ENCODE data around the gene GPI.
"Not testable (repeated sequence)": the region's sequence is repeated elsewhere in the genome, so short reads cannot be mapped to it uniquely, and the experiment has no call there.

Gene GPI

DNA sequence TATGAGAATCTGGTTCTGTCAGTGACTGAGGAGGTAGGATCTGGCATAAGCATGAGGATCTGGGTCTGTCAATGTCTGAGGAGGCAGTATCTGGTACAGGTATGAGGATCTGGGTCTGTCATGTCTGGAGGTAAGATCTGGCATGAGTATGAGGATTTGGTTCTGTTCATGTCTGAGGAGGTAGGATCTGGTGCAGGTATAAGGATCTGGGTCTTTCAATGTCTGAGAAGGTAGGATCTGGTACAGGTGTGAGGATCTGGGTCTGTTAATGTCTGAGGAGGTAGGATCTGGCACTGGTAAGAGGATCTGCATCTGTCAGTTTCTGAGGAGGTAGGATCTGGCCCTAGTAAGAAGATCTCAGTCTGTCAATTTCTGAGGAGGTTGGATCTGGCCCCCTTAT is 26.8 kb downstream of the GPI start:
- peak; percentile 87 for FAIRE-seq
- DNase-seq (ENCODE audit: insufficient read length, low spot score): no peak
- TF ChIP-seq SPI1 (IDR thresholded peaks at IDR 0.05; ENCODE audit: low read depth, low read length): no peak
- no peak for TF ChIP-seq TAF1 (IDR thresholded peaks at IDR 0.05; ENCODE audit: low read depth, low read length)
- TF ChIP-seq PAX5 (IDR thresholded peaks at IDR 0.05; ENCODE audit: insufficient read depth, low read length, severe bottlenecking): no peak
- TF ChIP-seq POLR2A (IDR thresholded peaks at IDR 0.05; ENCODE audit: low read depth, low read length): no peak
- TF ChIP-seq POLR2AphosphoS5 (IDR thresholded peaks at IDR 0.05; ENCODE audit: low read depth, low read length): no peak
- no peak for TF ChIP-seq POU2F2 (IDR thresholded peaks at IDR 0.05; ENCODE audit: low read depth, low read length)

DNA sequence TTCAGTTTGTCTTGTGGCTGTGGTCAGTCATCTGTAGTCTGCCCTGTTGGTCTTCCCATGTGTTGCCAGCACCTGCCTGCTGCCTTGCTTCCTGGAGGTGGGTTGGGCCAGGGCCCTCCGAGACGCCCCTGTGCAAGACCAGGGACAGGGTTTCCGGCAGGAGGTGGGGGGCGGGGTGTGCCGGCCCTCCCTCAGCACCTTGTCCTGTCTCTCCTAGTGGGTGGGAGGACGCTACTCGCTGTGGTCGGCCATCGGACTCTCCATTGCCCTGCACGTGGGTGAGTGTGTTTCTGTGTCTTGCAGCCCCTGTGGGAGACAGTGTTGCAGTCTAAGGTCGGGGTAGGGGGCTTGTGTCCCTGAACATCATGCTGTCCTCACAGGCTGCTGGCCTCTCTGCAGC is 28.0 kb downstream of the GPI start:
- TF ChIP-seq POLR2AphosphoS5 (IDR thresholded peaks at IDR 0.05; ENCODE audit: low read depth, low read length) (no peak), POLR2A (IDR thresholded peaks at IDR 0.05; ENCODE audit: low read depth, low read length) (no peak), PAX5 (IDR thresholded peaks at IDR 0.05; ENCODE audit: insufficient read depth, low read length, severe bottlenecking) (no peak), POU2F2 (IDR thresholded peaks at IDR 0.05; ENCODE audit: low read depth, low read length) (no peak)
- FAIRE-seq (no peak), DNase-seq (ENCODE audit: insufficient read length, low spot score) (no peak)

DNA sequence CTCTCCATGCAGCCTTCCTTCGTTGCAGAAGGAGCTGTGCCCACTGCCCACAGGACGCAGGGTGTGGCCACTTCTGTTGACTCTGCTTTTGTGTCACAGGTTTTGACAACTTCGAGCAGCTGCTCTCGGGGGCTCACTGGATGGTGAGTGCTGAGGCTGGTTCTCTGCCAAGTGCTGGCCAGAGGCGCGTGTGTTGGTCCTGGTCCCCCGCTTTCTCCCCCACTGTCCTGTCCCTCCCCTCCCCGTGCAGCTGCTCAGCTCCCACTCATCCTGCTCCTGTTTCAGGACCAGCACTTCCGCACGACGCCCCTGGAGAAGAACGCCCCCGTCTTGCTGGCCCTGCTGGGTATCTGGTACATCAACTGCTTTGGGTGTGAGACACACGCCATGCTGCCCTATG is 28.6 kb downstream of the GPI start:
- no peak for DNase-seq (ENCODE audit: insufficient read length, low spot score)
- FAIRE-seq: no peak
- TF ChIP-seq PAX5 (IDR thresholded peaks at IDR 0.05; ENCODE audit: insufficient read depth, low read length, severe bottlenecking): no peak
- TF ChIP-seq TAF1 (IDR thresholded peaks at IDR 0.05; ENCODE audit: low read depth, low read length): no peak
- no peak for TF ChIP-seq SPI1 (IDR thresholded peaks at IDR 0.05; ENCODE audit: low read depth, low read length)
- TF ChIP-seq POU2F2 (IDR thresholded peaks at IDR 0.05; ENCODE audit: low read depth, low read length): no peak
- no peak for TF ChIP-seq POLR2A (IDR thresholded peaks at IDR 0.05; ENCODE audit: low read depth, low read length)
- TF ChIP-seq POLR2AphosphoS5 (IDR thresholded peaks at IDR 0.05; ENCODE audit: low read depth, low read length): no peak

DNA sequence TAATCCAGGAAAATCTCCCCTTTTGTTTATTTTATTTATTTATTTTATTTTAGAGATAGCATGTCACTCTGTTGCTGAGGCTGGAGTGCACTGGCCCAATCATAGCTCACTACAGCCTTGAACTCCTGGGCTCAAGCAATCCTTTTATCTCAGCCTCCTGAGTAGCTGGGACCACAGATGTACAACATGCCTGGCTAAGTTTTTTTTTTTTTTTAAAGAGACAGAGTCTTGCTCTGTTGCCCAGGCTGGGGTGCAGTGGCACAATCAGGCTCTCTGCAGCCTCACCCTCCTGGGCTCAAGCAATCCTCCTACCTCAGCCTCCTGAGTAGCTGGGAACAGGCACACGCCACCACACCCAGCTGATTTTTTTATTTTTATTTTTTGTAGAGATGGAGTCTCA is 32.9 kb downstream of the GPI start:
- FAIRE-seq: no peak
- DNase-seq (ENCODE audit: insufficient read length, low spot score): no peak
- no peak for TF ChIP-seq POLR2AphosphoS5 (IDR thresholded peaks at IDR 0.05; ENCODE audit: low read depth, low read length)
- TF ChIP-seq POLR2A (IDR thresholded peaks at IDR 0.05; ENCODE audit: low read depth, low read length): no peak
- TF ChIP-seq SPI1 (IDR thresholded peaks at IDR 0.05; ENCODE audit: low read depth, low read length): no peak
- TF ChIP-seq POU2F2 (IDR thresholded peaks at IDR 0.05; ENCODE audit: low read depth, low read length): no peak
- no peak for TF ChIP-seq TAF1 (IDR thresholded peaks at IDR 0.05; ENCODE audit: low read depth, low read length)
- no peak for TF ChIP-seq PAX5 (IDR thresholded peaks at IDR 0.05; ENCODE audit: insufficient read depth, low read length, severe bottlenecking)

DNA sequence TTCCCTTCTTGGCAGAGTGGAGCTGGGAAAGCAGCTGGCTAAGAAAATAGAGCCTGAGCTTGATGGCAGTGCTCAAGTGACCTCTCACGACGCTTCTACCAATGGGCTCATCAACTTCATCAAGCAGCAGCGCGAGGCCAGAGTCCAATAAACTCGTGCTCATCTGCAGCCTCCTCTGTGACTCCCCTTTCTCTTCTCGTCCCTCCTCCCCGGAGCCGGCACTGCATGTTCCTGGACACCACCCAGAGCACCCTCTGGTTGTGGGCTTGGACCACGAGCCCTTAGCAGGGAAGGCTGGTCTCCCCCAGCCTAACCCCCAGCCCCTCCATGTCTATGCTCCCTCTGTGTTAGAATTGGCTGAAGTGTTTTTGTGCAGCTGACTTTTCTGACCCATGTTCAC is 34.9 kb downstream of the GPI start:
- TF ChIP-seq POU2F2 (IDR thresholded peaks at IDR 0.05; ENCODE audit: low read depth, low read length): no peak
- no peak for TF ChIP-seq POLR2A (IDR thresholded peaks at IDR 0.05; ENCODE audit: low read depth, low read length)
- no peak for TF ChIP-seq POLR2AphosphoS5 (IDR thresholded peaks at IDR 0.05; ENCODE audit: low read depth, low read length)
- no peak for TF ChIP-seq SPI1 (IDR thresholded peaks at IDR 0.05; ENCODE audit: low read depth, low read length)
- no peak for DNase-seq (ENCODE audit: insufficient read length, low spot score)
- FAIRE-seq: no peak

DNA sequence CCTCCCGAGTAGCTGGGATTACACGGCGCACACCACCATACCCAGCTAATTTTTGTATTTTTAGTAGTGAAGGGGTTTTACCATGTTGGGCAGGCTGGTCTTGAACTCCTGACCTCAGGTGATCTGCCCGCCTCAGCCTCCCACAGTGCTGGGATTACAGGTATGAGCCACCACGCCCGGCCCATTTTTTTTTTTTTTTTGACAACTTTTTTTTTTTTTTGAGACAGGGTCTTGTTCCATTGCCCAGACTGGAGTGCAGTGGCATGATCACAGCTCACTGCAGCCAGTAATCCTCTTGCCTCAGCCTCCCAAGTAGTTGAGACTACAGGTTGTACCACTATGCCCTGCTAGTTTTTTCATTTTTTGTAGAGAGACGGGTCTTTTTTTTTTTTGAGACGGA is 35.8 kb downstream of the GPI start:
- FAIRE-seq; DNase-seq (ENCODE audit: insufficient read length, low spot score): not testable (repeated sequence)

DNA sequence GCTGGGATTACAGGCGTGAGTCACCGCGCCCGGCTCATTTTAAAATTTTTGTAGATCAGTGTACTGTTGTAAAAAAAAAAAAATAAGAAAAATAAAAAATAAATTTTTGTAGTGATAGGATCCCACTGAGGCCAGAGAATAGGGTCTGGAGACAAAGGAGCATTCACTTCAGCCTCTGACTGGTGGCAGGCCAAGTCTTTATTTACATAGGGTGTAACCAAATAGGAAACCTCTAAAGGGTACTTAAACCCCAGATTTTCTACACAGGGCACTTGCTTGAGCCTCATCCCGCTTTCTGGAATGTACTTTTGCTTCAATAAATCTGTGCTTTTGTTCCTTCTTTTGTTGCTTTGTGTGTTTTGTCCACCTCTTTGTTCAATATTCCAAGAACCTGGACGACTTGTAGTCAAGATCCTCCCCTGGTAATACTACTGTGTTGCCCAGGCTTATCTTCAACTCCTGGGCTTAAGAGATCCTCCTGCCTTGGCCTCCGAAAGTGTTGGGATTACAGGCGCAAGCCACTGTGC is 37.1 kb downstream of the GPI start:
- no peak for FAIRE-seq
- no peak for DNase-seq (ENCODE audit: insufficient read length, low spot score)
- TF ChIP-seq PAX5 (IDR thresholded peaks at IDR 0.05; ENCODE audit: insufficient read depth, low read length, severe bottlenecking) (no peak), POLR2AphosphoS5 (IDR thresholded peaks at IDR 0.05; ENCODE audit: low read depth, low read length) (no peak), TAF1 (IDR thresholded peaks at IDR 0.05; ENCODE audit: low read depth, low read length) (no peak), SPI1 (IDR thresholded peaks at IDR 0.05; ENCODE audit: low read depth, low read length) (no peak), POLR2A (IDR thresholded peaks at IDR 0.05; ENCODE audit: low read depth, low read length) (no peak), POU2F2 (IDR thresholded peaks at IDR 0.05; ENCODE audit: low read depth, low read length) (no peak)

DNA sequence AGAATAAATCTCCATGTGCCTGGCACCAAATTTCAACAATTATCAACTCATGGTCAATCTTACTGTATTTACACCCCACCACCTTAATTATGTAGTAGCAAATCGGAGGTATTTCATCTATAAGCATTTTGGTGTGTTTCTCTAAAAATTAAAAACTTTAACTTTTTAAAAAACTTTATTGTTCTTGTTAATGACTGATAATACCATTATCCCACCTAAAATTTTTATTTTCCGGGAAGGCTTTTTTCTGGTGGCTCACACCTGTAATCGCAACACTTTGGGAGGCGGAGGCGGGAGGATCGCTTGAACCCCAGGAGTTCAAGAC is 38.8 kb downstream of the GPI start:
- no peak for DNase-seq (ENCODE audit: insufficient read length, low spot score)
- FAIRE-seq: no peak
- TF ChIP-seq POU2F2 (IDR thresholded peaks at IDR 0.05; ENCODE audit: low read depth, low read length) (no peak), SPI1 (IDR thresholded peaks at IDR 0.05; ENCODE audit: low read depth, low read length) (no peak), POLR2A (IDR thresholded peaks at IDR 0.05; ENCODE audit: low read depth, low read length) (no peak), TAF1 (IDR thresholded peaks at IDR 0.05; ENCODE audit: low read depth, low read length) (no peak), PAX5 (IDR thresholded peaks at IDR 0.05; ENCODE audit: insufficient read depth, low read length, severe bottlenecking) (no peak), POLR2AphosphoS5 (IDR thresholded peaks at IDR 0.05; ENCODE audit: low read depth, low read length) (no peak)

DNA sequence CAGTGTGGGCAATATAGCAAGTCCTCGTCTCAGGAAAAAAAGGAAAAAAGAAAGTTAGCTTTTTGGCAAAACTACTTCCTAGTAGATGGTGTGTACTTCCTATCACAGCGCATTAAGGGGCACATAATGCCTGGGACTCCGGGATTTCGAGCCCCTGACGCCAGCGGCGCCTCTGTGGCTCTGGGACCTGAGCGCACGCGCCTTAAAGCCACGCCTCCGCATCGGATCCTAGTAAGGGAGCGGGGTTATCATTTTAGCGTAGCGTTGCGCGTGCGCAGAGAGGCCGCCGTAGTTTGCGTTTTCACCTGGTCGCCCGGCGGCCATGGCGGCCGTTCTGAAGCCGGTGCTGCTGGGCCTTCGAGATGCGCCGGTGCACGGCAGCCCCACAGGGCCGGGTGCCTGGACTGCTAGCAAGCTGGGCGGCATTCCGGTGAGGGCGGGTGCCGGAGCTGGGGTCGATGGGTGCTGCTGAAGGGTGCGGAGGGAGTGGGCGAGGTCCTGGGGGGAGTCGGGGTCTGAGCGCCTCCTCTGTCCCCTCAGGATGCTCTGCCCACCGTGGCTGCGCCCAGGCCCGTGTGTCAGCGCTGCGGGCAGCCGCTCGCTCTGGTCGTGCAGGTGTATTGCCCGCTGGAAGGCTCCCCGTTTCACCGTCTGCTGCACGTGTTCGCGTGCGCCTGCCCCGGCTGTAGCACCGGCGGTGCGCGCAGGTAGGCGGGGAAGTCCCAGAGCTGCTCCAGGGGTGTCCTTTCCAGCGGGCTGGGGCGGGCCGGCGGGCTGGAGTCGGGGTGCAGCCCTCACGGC is 39.3 kb downstream of the GPI start, which contains the start of gene PDCD2L:
Gene PDCD2L (plus strand): TSS at position 291 of the 801 bp plus-strand sequence. CDS start 32 bp downstream, at position 323.
- FAIRE-seq (peak; percentile 96), DNase-seq (ENCODE audit: insufficient read length, low spot score) (peak; percentile 96)
- TF ChIP-seq POLR2AphosphoS5 (IDR thresholded peaks at IDR 0.05; ENCODE audit: low read depth, low read length) (peak; percentile 88), PAX5 (IDR thresholded peaks at IDR 0.05; ENCODE audit: insufficient read depth, low read length, severe bottlenecking) (no peak), TAF1 (IDR thresholded peaks at IDR 0.05; ENCODE audit: low read depth, low read length) (peak; percentile 33; the same call in 1 of the 2 replicates), POLR2A (IDR thresholded peaks at IDR 0.05; ENCODE audit: low read depth, low read length) (peak; percentile 75), POU2F2 (IDR thresholded peaks at IDR 0.05; ENCODE audit: low read depth, low read length) (peak; percentile 20; the same call in 1 of the 2 replicates), SPI1 (IDR thresholded peaks at IDR 0.05; ENCODE audit: low read depth, low read length) (no peak)

Measured in GM12891 (cell line).